ENCODE data around the gene MVB12B.

MVB12B gene

GRCh38 chr9:126366366-126367011 lies 39.9 kb downstream of the MVB12B start:
- ATAC-seq (ENCODE audit: low read depth) (no peak), DNase-seq (ENCODE audit: low spot score) (no peak)
- peaks cover 13% of the 10 kb centered on the region for H3K9me3 ChIP-seq (ENCODE audit: severe bottlenecking)
- no peak overlapping the region for H3K27ac ChIP-seq (ENCODE audit: poor library complexity, severe bottlenecking)
- peaks cover 24% of the 10 kb centered on the region for H3K4me1 ChIP-seq (ENCODE audit: insufficient read depth, poor library complexity, severe bottlenecking)
- 0 out of 2 replicates have a peak, but pooled peaks cover 4% of the 10 kb centered on the region for H3K36me3 ChIP-seq (ENCODE audit: low read depth)
- TF ChIP-seq CTCF (IDR thresholded peaks at IDR 0.05; ENCODE audit: poor library complexity, severe bottlenecking), result no peak
- H3K27me3 ChIP-seq (ENCODE audit: insufficient read depth, poor library complexity, severe bottlenecking), result no peaks in the 10 kb centered on the region
- H3K4me3 ChIP-seq (ENCODE audit: severe bottlenecking), result no peak overlapping the region

DNA sequence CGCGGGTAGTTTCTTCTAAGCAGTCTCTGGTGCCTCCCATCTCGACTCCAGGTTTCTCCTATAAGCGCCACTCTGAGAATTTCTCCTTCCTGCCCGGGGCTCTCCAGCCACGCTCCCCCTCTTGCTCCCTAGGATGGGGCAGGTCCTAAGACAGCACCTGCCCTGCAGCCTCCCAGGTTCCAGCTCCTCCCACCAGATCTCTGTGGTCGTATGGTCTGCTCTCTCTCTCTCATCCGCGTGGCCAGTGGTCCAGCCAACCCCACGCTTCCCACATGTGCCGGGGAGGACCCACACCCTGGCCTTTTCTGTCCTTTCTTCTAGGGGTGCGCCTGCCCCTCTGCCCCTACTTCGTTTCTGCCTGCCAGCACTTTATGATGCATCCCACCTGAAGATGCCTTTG lies 40.5 kb downstream of the MVB12B start:
- H3K36me3 ChIP-seq (ENCODE audit: low read depth), result no peaks in the 10 kb centered on the region
- H3K27me3 ChIP-seq (ENCODE audit: insufficient read depth, poor library complexity, severe bottlenecking), result no peaks in the 10 kb centered on the region
- peak overlapping the region; percentile 17 for H3K27ac ChIP-seq (ENCODE audit: poor library complexity, severe bottlenecking)
- H3K9me3 ChIP-seq (ENCODE audit: severe bottlenecking), result peaks cover 7% of the 10 kb centered on the region
- peaks cover 26% of the 10 kb centered on the region for H3K4me1 ChIP-seq (ENCODE audit: insufficient read depth, poor library complexity, severe bottlenecking)
- H3K4me3 ChIP-seq (ENCODE audit: severe bottlenecking), result no peak overlapping the region
- DNase-seq (ENCODE audit: low spot score) (no peak), ATAC-seq (ENCODE audit: low read depth) (no peak)
- TF ChIP-seq CTCF (IDR thresholded peaks at IDR 0.05; ENCODE audit: poor library complexity, severe bottlenecking), result no peak

GRCh38 chr9:126367616-126368015 lies 41.0 kb downstream of the MVB12B start:
- H3K36me3 ChIP-seq (ENCODE audit: low read depth), result no peaks in the 10 kb centered on the region
- H3K27ac ChIP-seq (ENCODE audit: poor library complexity, severe bottlenecking), result peak overlapping the region; percentile 17
- no peak for TF ChIP-seq CTCF (IDR thresholded peaks at IDR 0.05; ENCODE audit: poor library complexity, severe bottlenecking)
- H3K4me3 ChIP-seq (ENCODE audit: severe bottlenecking), result no peak overlapping the region
- peak; percentile 60 for ATAC-seq (ENCODE audit: low read depth)
- DNase-seq (ENCODE audit: low spot score), result no peak
- H3K4me1 ChIP-seq (ENCODE audit: insufficient read depth, poor library complexity, severe bottlenecking), result peaks cover 31% of the 10 kb centered on the region
- H3K27me3 ChIP-seq (ENCODE audit: insufficient read depth, poor library complexity, severe bottlenecking), result no peaks in the 10 kb centered on the region
- H3K9me3 ChIP-seq (ENCODE audit: severe bottlenecking), result peaks cover 2% of the 10 kb centered on the region

DNA sequence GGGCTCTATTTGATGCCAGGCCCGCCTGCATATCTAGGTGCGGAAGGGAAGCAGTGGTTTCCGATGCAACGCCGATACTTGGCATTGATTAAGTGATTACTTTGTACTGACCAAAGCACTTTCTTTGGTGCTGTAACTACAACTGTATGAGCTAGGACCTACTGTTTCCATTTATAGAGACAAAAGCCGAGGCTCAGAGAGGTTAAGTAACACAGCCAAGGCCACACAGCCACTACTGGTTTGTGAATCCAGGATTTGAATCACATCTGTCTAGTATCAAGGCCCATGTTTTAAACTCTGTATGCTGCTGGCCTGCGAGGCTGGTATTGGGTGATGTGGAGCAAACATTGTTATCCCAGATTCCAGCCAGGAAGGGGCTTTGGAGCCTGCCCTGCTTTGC lies 41.4 kb downstream of the MVB12B start:
- H3K27ac ChIP-seq (ENCODE audit: poor library complexity, severe bottlenecking), result peak overlapping the region; percentile 17
- no peaks in the 10 kb centered on the region for H3K27me3 ChIP-seq (ENCODE audit: insufficient read depth, poor library complexity, severe bottlenecking)
- ATAC-seq (ENCODE audit: low read depth) (no peak), DNase-seq (ENCODE audit: low spot score) (no peak)
- H3K4me1 ChIP-seq (ENCODE audit: insufficient read depth, poor library complexity, severe bottlenecking), result peaks cover 31% of the 10 kb centered on the region
- no peak for TF ChIP-seq CTCF (IDR thresholded peaks at IDR 0.05; ENCODE audit: poor library complexity, severe bottlenecking)
- H3K9me3 ChIP-seq (ENCODE audit: severe bottlenecking), result no peaks in the 10 kb centered on the region
- H3K4me3 ChIP-seq (ENCODE audit: severe bottlenecking), result no peak overlapping the region
- H3K36me3 ChIP-seq (ENCODE audit: low read depth), result no peaks in the 10 kb centered on the region

Data from RWPE2 (cell line).